Measurements from ENCODE around the gene TNXB.
"Not testable (repeated sequence)": the region's sequence is repeated elsewhere in the genome, so short reads cannot be mapped to it uniquely, and the experiment has no call there.

Gene TNXB

GRCh38 chr6:32109114-32109764, at the start of gene TNXB:
TNXB (minus strand) TSS chr6:32109338; CDS start chr6:32098198, 11,140 bp downstream.
- no peak for DNase-seq

GRCh38 chr6:32158052-32158451, 48.9 kb upstream of the TNXB start:
- no peak for DNase-seq

DNA sequence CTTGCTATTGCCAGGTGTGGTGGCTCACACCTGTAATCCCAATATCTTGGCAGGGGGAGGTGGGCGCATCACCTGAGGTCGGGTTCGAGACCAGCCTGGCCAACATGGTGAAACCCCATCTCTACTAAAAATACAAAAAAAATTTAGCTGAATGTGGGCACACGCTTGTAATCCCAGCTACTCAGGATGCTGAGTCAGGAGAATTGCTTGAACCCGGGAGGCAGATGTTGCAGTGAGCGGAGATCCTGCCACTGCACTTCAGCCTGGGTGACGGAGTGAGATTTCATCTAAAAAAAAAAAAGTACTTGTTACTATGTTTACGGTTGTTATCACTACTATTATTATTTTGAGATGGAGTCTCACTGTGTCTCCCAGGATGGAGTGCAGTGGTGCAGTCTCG, 47.8 kb upstream of the TNXB start:
- DNase-seq, result no peak

- DNase-seq, result peak; percentile 79
These were observed 45.5 kb upstream of the TNXB start for GRCh38 chr6:32154514-32155161.

DNA sequence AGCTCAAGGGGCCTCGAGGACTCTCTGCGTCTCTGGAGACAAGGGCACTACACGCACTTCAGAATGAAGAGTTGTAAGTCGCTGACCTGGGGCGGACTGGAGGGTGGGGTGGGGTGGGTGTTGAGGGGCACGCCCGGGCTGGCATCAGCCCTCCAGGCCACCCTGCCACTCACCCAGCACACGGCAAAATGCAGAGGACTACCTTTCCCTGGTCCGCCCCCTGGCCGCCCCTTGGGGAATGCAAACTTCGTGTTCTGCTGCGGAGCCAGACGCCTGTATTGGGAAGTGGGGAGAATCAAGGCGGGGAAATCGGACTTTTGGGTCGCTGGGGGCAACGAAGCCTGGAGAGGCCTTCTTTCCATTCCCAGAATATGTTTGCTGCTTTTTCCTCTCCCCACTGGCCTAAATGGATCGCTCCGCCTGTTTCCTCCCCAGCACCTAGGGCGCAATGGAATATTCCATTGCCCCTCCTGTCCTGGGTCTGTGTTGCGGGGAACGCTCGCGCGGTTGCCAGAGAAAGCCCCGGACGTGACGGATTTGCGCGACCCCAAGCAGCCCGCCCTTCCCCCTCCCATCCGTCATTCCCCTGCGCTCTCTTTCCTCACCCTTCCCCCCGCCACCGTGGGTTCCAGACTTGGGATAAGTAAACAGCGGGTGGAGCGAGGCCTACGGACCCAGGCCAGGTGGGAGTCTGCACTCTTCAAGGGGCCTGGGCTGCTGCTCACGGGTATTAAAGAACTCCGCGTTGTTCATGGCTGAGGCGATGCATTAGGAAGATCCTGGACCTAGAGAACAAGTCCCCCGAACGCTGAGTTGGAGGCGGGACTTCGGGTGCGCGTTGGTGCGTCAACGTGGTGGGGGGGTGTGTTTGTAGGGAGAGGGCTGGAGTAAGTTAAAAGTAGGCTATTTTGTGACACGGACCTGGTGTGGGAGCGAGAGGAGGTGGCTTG, 44.7 kb upstream of the TNXB start, which contains the start of gene PPT2:
TSS of gene PPT2 (plus strand) at position 578 of the 950 bp plus-strand sequence. CDS start 454 bp downstream, outside the sequence.
- DNase-seq, result peak; percentile 84

- DNase-seq, result no peak
These were observed 43.8 kb upstream of the TNXB start for GRCh38 chr6:32152769-32153563.

GRCh38 chr6:32151863-32152768, 43.0 kb upstream of the TNXB start, which contains the start of gene PRRT1:
PRRT1 (minus strand) TSS chr6:32151939; CDS start chr6:32151827, 112 bp downstream.
- no peak for DNase-seq

- no peak for DNase-seq
These were observed 42.2 kb upstream of the TNXB start for GRCh38 chr6:32151181-32151862.

GRCh38 chr6:32149932-32150870, 41.1 kb upstream of the TNXB start:
- DNase-seq, result no peak

GRCh38 chr6:32149092-32149755, 40.1 kb upstream of the TNXB start:
- no peak for DNase-seq

- DNase-seq, result peak; percentile 76
These were observed 39.4 kb upstream of the TNXB start for GRCh38 chr6:32148289-32149091.

DNA sequence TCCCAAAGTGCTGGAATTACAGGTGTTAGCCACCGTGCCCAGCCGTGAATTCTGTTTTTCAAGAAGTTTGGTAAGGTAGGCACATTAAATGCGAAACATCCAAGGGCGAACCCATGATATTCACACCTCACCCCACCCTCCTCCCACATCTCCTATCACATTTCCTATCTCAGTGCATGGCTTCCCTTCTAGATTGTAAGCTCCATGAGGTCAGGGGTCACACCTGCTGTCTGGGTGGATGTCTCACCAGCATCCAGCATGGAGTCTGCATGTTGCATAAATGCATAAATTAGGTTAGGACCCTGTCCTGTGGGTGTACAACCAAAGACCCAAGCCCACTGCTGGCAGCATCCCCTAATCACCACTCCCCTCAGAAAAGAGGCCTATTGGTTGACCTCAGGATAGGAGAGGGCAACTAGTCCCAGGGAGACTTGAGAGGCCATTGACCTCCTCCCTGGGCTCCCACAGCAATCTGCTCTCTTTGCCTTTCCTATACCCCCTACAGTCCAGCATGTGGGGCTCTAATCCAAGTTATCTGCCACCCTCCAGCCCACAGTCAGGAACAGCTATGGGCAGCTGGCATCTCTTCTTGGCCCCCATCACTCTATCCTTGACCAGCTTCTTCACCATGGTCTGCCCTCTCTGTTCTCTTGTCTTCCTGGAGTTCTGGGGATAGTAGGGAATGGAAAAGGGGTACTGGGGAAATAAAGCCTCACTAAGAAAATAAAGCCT, 38.4 kb upstream of the TNXB start:
- DNase-seq, result no peak

- no peak for DNase-seq
These were observed 37.5 kb upstream of the TNXB start for GRCh38 chr6:32146687-32147086.

DNA sequence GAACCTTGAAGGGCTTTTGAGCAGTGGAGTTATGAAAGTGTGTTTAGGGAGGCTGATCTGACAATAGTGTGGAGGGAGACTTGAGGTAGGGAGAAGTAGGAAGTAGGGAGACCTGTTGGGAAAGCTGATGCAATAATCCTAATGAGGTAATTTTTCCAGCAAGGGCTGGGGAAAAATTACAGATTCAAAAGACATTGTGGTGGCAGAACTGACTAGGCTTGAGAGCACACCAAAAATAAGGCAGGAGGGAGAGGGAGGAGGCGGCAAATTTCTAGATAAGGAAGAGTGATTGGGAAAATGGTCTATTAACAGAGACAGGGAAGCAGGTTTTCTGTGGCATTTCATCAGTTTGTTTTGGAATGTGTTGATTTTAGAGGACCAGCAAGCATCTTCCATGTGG, 37.1 kb upstream of the TNXB start:
- no peak for DNase-seq

GRCh38 chr6:32144238-32144637, 35.1 kb upstream of the TNXB start:
- not testable (repeated sequence) for DNase-seq

- no peak for DNase-seq
These were observed 31.4 kb upstream of the TNXB start for GRCh38 chr6:32140420-32141046.

GRCh38 chr6:32139590-32139989, 30.5 kb upstream of the TNXB start:
- no peak for DNase-seq
